Activated naive CD8-positive, alpha-beta T cell treated with anti-CD3 and anti-CD28 coated beads, Interleukin-2, amount 50 U/mL, for 24 hours (primary cell): ENCODE results near the gene B4GALNT4.
A peak's percentile ranks its signal among the peaks of the same experiment; 100 is the strongest.
"Not testable (repeated sequence)": the region's sequence is repeated elsewhere in the genome, so short reads cannot be mapped to it uniquely, and the experiment has no call there.

ENCODE experiments used
- ATAC-seq: fragments of 150-1000 bp; cut with Tn5 transposase; one replicate; pipeline ENCODE4 v1.10.0; 2021
- DNase-seq: peaks from one replicate; pipeline ENCODE4 v3.0.0; 2021
- H3K27ac Mint-ChIP-seq: one replicate; pipeline ENCODE4 v1.8.0; 2021; ENCODE audit warnings: mild to moderate bottlenecking, mixed read lengths
- H3K27me3 Mint-ChIP-seq: one replicate; pipeline ENCODE4 v1.8.0; 2021; ENCODE audit warnings: mixed read lengths
- H3K36me3 Mint-ChIP-seq: one replicate; pipeline ENCODE4 v1.8.0; 2021; ENCODE audit warnings: low read depth, mixed read lengths
- H3K4me1 Mint-ChIP-seq: one replicate; pipeline ENCODE4 v1.8.0; 2021; ENCODE audit warnings: mixed read lengths
- H3K4me3 Mint-ChIP-seq: one replicate; pipeline ENCODE4 v1.8.0; 2021; ENCODE audit warnings: mild to moderate bottlenecking, moderate library complexity, mixed read lengths
- H3K9me3 Mint-ChIP-seq: one replicate; pipeline ENCODE4 v1.8.0; 2021; ENCODE audit warnings: mixed read lengths

B4GALNT4 gene

DNA sequence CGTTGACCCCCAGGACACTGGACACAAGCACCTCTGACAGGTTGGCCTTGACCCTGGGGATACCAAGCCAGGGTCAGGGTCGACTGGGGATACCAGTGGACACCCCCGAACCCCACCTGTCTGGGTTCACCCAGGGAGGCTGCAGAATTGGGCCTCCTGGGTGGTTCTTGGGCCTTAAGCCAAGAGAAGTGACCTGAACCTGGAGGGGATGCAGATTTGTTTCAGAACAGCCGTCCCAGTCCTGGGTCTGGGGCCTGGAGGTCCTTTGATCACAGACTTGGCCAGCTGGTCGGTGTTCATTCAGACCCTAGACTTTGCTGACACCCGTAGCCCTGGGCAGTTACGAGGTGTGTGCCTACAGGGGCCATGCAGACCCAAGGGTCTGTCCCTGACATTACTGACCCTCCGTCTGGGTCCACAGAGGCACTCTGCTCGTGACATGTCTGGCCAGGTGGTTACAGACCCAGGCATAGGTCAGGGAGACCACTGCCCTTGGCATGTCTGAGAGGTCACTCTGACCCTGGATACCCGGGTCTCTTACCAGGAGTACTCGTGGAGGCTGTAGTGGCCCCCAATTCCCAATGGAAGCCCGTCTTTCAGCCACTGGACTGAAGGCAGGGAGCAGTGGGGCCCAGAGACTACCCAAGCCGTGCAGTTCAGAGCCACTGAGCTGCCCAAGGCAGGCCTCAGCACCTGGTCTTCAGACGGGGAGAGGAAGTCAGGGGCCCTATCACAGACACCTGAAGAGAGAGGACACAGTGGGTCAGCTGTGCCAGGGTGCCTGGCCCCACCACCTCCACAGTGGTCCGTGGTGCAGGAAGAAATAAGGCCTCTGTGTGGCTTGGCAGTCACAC lies 39.1 kb downstream of the B4GALNT4 start:
- ATAC-seq (no peak), DNase-seq (no peak)
- Mint-ChIP-seq H3K4me1 (peaks cover 8% of the 10 kb centered on the region), H3K36me3 (no peaks in the 10 kb centered on the region), H3K27me3 (no peaks in the 10 kb centered on the region), H3K4me3 (no peak overlapping the region), H3K9me3 (no peaks in the 10 kb centered on the region), H3K27ac (no peak overlapping the region)

- peaks cover 9% of the 10 kb centered on the region for H3K4me1 Mint-ChIP-seq
- no peaks in the 10 kb centered on the region for H3K9me3 Mint-ChIP-seq
- no peak overlapping the region for H3K4me3 Mint-ChIP-seq
- no peak for ATAC-seq
- no peak for DNase-seq
- no peaks in the 10 kb centered on the region for H3K36me3 Mint-ChIP-seq
- H3K27me3 Mint-ChIP-seq = no peaks in the 10 kb centered on the region
- H3K27ac Mint-ChIP-seq = no peak overlapping the region
Measured at GRCh38 chr11:409008-409599, 39.8 kb downstream of the B4GALNT4 start.

DNA sequence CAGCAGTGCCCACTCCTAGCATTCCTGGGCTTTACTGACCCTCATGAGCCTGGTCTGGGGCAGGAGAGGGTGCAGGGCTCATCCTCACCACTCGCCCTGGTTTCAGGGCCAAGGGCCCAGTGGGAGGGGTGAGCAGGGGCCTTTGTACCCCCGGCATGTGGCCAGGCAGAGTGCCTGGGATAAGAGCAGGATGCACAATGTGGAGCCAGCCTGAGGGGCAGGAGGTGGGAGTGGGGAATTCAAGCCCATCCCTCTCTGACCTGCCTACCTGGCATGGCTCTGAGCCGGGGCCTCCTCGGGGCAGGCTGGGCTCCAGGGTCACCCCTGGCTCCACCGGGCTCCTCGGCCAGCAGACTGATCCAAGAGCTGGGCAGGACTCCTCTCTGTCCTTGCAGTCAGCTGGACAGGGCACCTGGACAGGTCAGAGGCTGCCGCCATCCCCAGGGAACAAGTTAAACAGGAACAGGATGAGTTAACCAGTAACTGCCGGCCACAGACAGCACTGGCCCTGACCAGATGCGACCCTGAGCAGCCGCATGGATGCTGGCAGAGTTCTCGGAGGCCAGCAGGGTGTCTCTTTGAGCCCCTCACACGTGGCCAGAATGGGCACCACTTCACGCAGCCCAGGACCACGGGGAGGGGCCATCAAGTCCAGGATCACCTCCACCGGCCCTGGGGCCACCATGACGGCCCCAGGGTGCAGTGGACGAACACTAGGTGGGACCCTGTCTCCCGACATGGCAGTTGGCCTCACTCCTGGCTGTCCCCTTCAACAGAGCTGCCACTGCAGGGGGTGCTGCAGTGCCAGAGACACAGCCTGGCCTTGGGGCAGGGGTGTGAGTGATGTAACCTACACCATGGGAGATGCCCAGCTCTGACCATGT lies 40.5 kb downstream of the B4GALNT4 start:
- H3K36me3 Mint-ChIP-seq = no peaks in the 10 kb centered on the region
- H3K27ac Mint-ChIP-seq = no peak overlapping the region
- H3K4me3 Mint-ChIP-seq = no peak overlapping the region
- H3K4me1 Mint-ChIP-seq = peaks cover 16% of the 10 kb centered on the region
- H3K27me3 Mint-ChIP-seq = no peaks in the 10 kb centered on the region
- no peak for ATAC-seq
- no peaks in the 10 kb centered on the region for H3K9me3 Mint-ChIP-seq
- DNase-seq = no peak

DNA sequence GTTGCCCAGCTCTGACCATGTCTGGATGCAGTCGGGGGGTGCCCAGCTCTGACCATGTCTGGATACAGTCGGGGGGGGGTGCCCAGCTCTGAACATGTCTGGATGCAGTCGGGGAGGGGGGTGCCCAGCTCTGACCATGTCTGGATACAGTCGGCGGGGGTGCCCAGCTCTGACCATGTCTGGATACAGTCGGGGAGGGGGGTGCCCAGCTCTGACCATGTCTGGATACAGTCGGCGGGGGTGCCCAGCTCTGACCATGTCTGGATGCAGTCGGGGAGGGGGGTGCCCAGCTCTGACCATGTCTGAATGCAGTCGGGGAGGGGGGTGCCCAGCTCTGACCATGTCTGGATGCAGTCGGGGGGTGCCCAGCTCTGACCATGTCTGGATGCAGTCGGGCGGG lies 41.4 kb downstream of the B4GALNT4 start:
- not testable (repeated sequence) for H3K27ac Mint-ChIP-seq, ATAC-seq, H3K36me3 Mint-ChIP-seq, H3K27me3 Mint-ChIP-seq, DNase-seq, H3K4me3 Mint-ChIP-seq, H3K9me3 Mint-ChIP-seq
- peaks cover 24% of the 10 kb centered on the region for H3K4me1 Mint-ChIP-seq

GRCh38 chr11:411520-411919 lies 42.2 kb downstream of the B4GALNT4 start:
- not testable (repeated sequence) for H3K27ac Mint-ChIP-seq, ATAC-seq, DNase-seq, H3K4me3 Mint-ChIP-seq, H3K36me3 Mint-ChIP-seq, H3K27me3 Mint-ChIP-seq, H3K9me3 Mint-ChIP-seq
- peaks cover 30% of the 10 kb centered on the region for H3K4me1 Mint-ChIP-seq

DNA sequence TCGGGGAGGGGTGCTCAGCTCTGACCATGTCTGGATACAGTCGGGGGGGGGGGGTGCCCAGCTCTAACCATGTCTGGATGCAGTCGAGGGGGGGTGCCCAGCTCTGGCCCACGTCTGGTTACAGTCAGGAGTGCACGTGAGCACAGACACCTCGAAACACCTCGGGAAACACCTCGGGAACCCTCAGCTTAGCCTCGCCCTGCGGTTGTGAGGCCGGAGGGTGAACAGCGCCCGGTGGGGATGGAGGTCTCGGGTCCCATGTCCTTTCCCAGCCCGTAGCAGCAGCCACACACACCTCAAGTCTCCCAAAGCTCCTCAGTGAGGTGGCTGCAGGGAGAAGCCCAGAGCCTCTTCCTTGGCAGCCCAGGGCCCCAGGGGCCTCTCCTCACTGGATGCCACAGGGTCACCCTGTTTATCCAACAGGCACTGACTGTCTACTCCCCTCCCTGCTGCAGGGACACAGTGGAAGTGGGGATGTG lies 43.4 kb downstream of the B4GALNT4 start:
- ATAC-seq = no peak
- Mint-ChIP-seq H3K36me3 (no peaks in the 10 kb centered on the region), H3K27ac (no peak overlapping the region), H3K4me1 (peaks cover 27% of the 10 kb centered on the region), H3K4me3 (no peak overlapping the region), H3K9me3 (no peaks in the 10 kb centered on the region), H3K27me3 (no peaks in the 10 kb centered on the region)
- no peak for DNase-seq

GRCh38 chr11:413120-414081 lies 44.1 kb downstream of the B4GALNT4 start:
- no peaks in the 10 kb centered on the region for H3K36me3 Mint-ChIP-seq
- H3K27ac Mint-ChIP-seq = no peak overlapping the region
- no peak overlapping the region for H3K4me3 Mint-ChIP-seq
- peaks cover 25% of the 10 kb centered on the region for H3K4me1 Mint-ChIP-seq
- no peak for ATAC-seq
- no peaks in the 10 kb centered on the region for H3K9me3 Mint-ChIP-seq
- H3K27me3 Mint-ChIP-seq = no peaks in the 10 kb centered on the region
- no peak for DNase-seq

- Mint-ChIP-seq H3K4me1 (peaks cover 25% of the 10 kb centered on the region), H3K4me3 (peak overlapping the region; percentile 81), H3K27ac (peak overlapping the region; percentile 61), H3K36me3 (no peaks in the 10 kb centered on the region), H3K27me3 (no peaks in the 10 kb centered on the region), H3K9me3 (no peaks in the 10 kb centered on the region)
- no peak for DNase-seq
- peak; percentile 20 for ATAC-seq
Measured at GRCh38 chr11:414318-414857, 45.1 kb downstream of the B4GALNT4 start.

DNA sequence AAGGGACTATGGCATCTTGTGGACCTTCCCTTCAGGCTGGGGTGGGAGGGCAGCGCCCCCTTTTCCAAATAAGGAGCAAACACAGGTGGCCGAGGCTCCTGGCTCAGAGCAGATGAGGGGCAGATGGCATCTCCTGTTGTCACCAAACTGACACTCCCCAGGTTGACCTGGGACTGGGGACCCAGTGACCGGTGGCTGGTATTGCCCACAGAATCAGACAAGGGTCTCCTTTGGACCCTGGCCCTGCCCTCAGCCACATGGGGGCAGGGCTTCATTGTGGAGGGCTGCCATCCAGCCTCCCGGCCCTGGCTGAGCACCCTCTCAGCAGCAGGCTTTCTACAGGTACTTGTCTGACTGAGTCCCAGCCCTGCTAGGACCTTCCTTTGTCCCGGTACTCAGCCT lies 46.3 kb downstream of the B4GALNT4 start:
- no peak for DNase-seq
- Mint-ChIP-seq H3K27ac (peak overlapping the region; percentile 68), H3K9me3 (no peaks in the 10 kb centered on the region), H3K4me1 (peaks cover 25% of the 10 kb centered on the region), H3K27me3 (no peaks in the 10 kb centered on the region), H3K36me3 (no peaks in the 10 kb centered on the region), H3K4me3 (peak overlapping the region; percentile 81)
- peak; percentile 15 for ATAC-seq

- H3K9me3 Mint-ChIP-seq = no peaks in the 10 kb centered on the region
Measured at GRCh38 chr11:416051-416756, 46.9 kb downstream of the B4GALNT4 start.

DNA sequence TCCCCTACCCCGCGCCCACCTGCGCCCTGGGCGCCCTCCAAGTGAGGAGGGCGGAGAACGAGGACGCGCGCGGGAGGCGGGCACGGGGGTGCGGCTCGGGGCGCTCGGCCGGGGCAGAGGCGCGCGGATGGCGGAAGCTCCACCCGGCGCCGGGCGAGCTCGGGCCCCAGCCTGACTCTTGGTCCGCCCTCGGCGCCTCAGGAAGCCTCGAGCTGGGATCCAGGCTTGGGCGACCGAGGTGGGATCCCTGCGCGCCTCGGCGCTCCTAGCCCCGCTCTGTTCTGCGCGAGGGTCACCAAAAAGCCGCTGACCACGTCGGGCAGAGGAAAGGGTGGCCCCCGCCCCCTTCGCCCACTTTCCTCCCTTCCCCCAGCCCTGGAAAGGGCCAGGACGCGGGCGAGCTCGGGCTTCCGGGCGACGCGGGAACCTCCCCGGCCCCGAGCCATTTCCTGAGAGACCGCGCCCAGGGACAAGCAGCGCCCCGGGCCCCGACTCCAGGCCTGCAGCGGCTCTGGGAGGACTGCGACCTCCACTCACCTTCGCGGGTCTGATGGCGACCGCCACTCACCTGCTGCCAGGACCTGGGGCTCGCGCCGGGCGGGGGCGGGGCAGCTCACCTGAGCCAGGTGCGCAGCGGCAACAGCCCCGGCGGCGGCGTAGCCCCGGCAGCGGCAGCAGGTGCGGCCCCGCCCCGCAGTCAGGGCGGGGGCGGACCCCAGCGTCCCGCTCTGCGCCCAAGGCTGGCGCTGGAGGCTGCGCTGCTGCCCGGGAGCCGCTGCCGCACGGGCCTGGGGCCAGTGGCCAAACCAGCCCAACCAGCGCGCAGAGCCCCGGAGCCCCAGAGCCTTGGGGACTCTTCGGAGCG lies 47.7 kb downstream of the B4GALNT4 start:
- Mint-ChIP-seq H3K4me1 (peaks cover 25% of the 10 kb centered on the region), H3K27ac (no peak overlapping the region), H3K4me3 (peak overlapping the region; percentile 81), H3K36me3 (no peaks in the 10 kb centered on the region), H3K27me3 (no peaks in the 10 kb centered on the region), H3K9me3 (no peaks in the 10 kb centered on the region)
- peak; percentile 27 for ATAC-seq
- DNase-seq = no peak

More at GRCh38 chr11:416051-416756, 46.9 kb downstream of the B4GALNT4 start:
- peaks cover 25% of the 10 kb centered on the region for H3K4me1 Mint-ChIP-seq
- DNase-seq (no peak), ATAC-seq (peak; percentile 6)
- no peaks in the 10 kb centered on the region for H3K36me3 Mint-ChIP-seq
- peak overlapping the region; percentile 81 for H3K4me3 Mint-ChIP-seq
- peak overlapping the region; percentile 68 for H3K27ac Mint-ChIP-seq
- no peaks in the 10 kb centered on the region for H3K27me3 Mint-ChIP-seq

GRCh38 chr11:417652-418342 lies 48.5 kb downstream of the B4GALNT4 start:
- DNase-seq = no peak

More at GRCh38 chr11:417652-418342, 48.5 kb downstream of the B4GALNT4 start:
- Mint-ChIP-seq H3K27me3 (no peaks in the 10 kb centered on the region), H3K4me1 (peaks cover 25% of the 10 kb centered on the region), H3K27ac (no peak overlapping the region), H3K9me3 (no peaks in the 10 kb centered on the region), H3K4me3 (peak overlapping the region; percentile 55), H3K36me3 (no peaks in the 10 kb centered on the region)
- no peak for ATAC-seq
